ENCODE data around the gene ABCA6. TPM values are rescaled to one million over a fixed set of nuclear protein-coding genes. Genes with fewer than 3 reads are reported as not detected.

Gene ABCA6
- polyA plus RNA-seq, 2 of the 4 experiments (the other 2 are of a cell fraction) = 0.05 TPM; not detected in 1

GRCh38 chr17:69056179-69056823 lies 85.4 kb downstream of the ABCA6 start:
- TF ChIP-seq HES2 (IDR thresholded peaks at IDR 0.05) (no peak), MAX (IDR thresholded peaks at IDR 0.05) (no peak), MAZ (IDR thresholded peaks at IDR 0.05; ENCODE audit: borderline replicate concordance, low read depth, low read length) (no peak), CHD4 (IDR thresholded peaks at IDR 0.05; ENCODE audit: borderline replicate concordance) (no peak), FOSL2 (IDR thresholded peaks at IDR 0.05) (no peak), FOSL2 (CRISPR knock-in tag; IDR thresholded peaks at IDR 0.05) (no peak), JUN (IDR thresholded peaks at IDR 0.05) (no peak), POLR2AphosphoS2 (conservative IDR thresholded peaks at IDR 0.05; ENCODE audit: low read length) (no peak), CEBPB (IDR thresholded peaks at IDR 0.05) (no peak), HEYL (CRISPR knock-in tag; IDR thresholded peaks at IDR 0.05) (no peak), KDM1A (IDR thresholded peaks at IDR 0.05; ENCODE audit: low read depth) (no peak), NR3C1 (IDR thresholded peaks at IDR 0.05) (no peak), POLR2A (IDR thresholded peaks at IDR 0.05; ENCODE audit: low read length) (no peak), KDM5A (IDR thresholded peaks at IDR 0.05) (no peak), FOSB (CRISPR knock-in tag; IDR thresholded peaks at IDR 0.05) (no peak), HOXA7 (CRISPR knock-in tag; IDR thresholded peaks at IDR 0.05) (no peak), USF2 (IDR thresholded peaks at IDR 0.05) (no peak), BCL3 (IDR thresholded peaks at IDR 0.05) (no peak)
- Histone ChIP-seq H3K9me3 (no peaks in the 10 kb centered on the region), H3K4me1 (no peaks in the 10 kb centered on the region), H3K4me3 (no peak overlapping the region), H3K27ac (no peak overlapping the region), H3K4me2 (no peak overlapping the region)
- ChIA-PET POLR2A (no interaction called here), CTCF (no interaction called here)
- FAIRE-seq = no peak
- WGBS (ENCODE audit: missing lambda C conversion rate) = 30% methylated on average over 3 of the region's 3 CpGs
- ATAC-seq = no peak
- DNase-seq (ENCODE audit: low read depth in 1 of 2, low spot score in 1 of 2) = no peak

- WGBS (ENCODE audit: missing lambda C conversion rate) = 44% methylated on average over 2 of the region's 2 CpGs
- ChIA-PET CTCF (no interaction called here), POLR2A (no interaction called here)
- TF ChIP-seq JUN (IDR thresholded peaks at IDR 0.05) (no peak), CHD2 (IDR thresholded peaks at IDR 0.05; ENCODE audit: low read length, partially characterized antibody) (no peak), MAZ (IDR thresholded peaks at IDR 0.05; ENCODE audit: borderline replicate concordance, low read depth, low read length) (no peak), HEYL (CRISPR knock-in tag; IDR thresholded peaks at IDR 0.05) (no peak), ZC3H11A (IDR thresholded peaks at IDR 0.05) (no peak), GATA3 (IDR thresholded peaks at IDR 0.05; ENCODE audit: borderline replicate concordance) (no peak), USF2 (IDR thresholded peaks at IDR 0.05) (no peak), RNF2 (IDR thresholded peaks at IDR 0.05; ENCODE audit: borderline replicate concordance, low read depth) (no peak), PHF8 (IDR thresholded peaks at IDR 0.05; ENCODE audit: borderline replicate concordance, low read depth) (no peak), MAFK (IDR thresholded peaks at IDR 0.05; ENCODE audit: partially characterized antibody) (no peak), KDM5A (IDR thresholded peaks at IDR 0.05) (no peak), FOSL2 (IDR thresholded peaks at IDR 0.05) (no peak), FOSL2 (CRISPR knock-in tag; IDR thresholded peaks at IDR 0.05) (no peak), RCOR1 (IDR thresholded peaks at IDR 0.05; ENCODE audit: low read depth, low read length) (no peak), TP53 (CRISPR knock-in tag; IDR thresholded peaks at IDR 0.05) (no peak), NPAS2 (CRISPR knock-in tag; IDR thresholded peaks at IDR 0.05; ENCODE audit: borderline replicate concordance) (no peak), CHD4 (IDR thresholded peaks at IDR 0.05; ENCODE audit: borderline replicate concordance) (no peak), ZNF302 (CRISPR knock-in tag; IDR thresholded peaks at IDR 0.05) (no peak)
- H3K9me3 ChIP-seq = no peaks in the 10 kb centered on the region
- ATAC-seq = no peak
- H3K27ac ChIP-seq = no peak overlapping the region
- no peak for DNase-seq (ENCODE audit: low read depth in 1 of 2, low spot score in 1 of 2)
- no peak overlapping the region for H3K4me2 ChIP-seq
- no peak overlapping the region for H3K4me3 ChIP-seq
- no peak for FAIRE-seq
- H3K4me1 ChIP-seq = no peaks in the 10 kb centered on the region
Measured at GRCh38 chr17:69055334-69055733, 86.4 kb downstream of the ABCA6 start.
